GM15510 (cell line): ENCODE data around the gene PLPPR3.

ENCODE experiments used
- POLR2A ChIP-seq: IDR thresholded peaks from 3 replicates; pipeline ENCODE4 v1.6.1; 2011; ENCODE audit warnings: borderline replicate concordance; ENCODE audit not compliant: insufficient read length; ENCODE audit errors: extremely low read depth

The PLPPR3 gene

GRCh38 chr19:843836-844545 is 22.2 kb upstream of the PLPPR3 start:
- TF ChIP-seq POLR2A: no peak

- TF ChIP-seq POLR2A: no peak
Observed at GRCh38 chr19:843180-843835, 21.6 kb upstream of the PLPPR3 start.

GRCh38 chr19:840519-841206 is 18.9 kb upstream of the PLPPR3 start, which contains the start of gene PRTN3:
Gene PRTN3, plus strand, starts transcription at chr19:840999. Its CDS starts 10 bp downstream, at chr19:841009.
- TF ChIP-seq POLR2A: no peak

GRCh38 chr19:835210-835810 is 13.6 kb upstream of the PLPPR3 start:
- no peak for TF ChIP-seq POLR2A

- TF ChIP-seq POLR2A: no peak
Observed at GRCh38 chr19:834216-834615, 12.5 kb upstream of the PLPPR3 start.

- no peak for TF ChIP-seq POLR2A
Observed at GRCh38 chr19:831407-832369, 9.9 kb upstream of the PLPPR3 start.

- no peak for TF ChIP-seq POLR2A
Observed at GRCh38 chr19:829129-829758, 7.5 kb upstream of the PLPPR3 start.

GRCh38 chr19:827710-828321 is 6.1 kb upstream of the PLPPR3 start, which contains the start of gene AZU1:
Gene AZU1, plus strand, starts transcription at chr19:827837. Its CDS starts 10 bp downstream, at chr19:827847.
- TF ChIP-seq POLR2A: no peak

- no peak for TF ChIP-seq POLR2A
Observed at GRCh38 chr19:827314-827709, 5.6 kb upstream of the PLPPR3 start.

- TF ChIP-seq POLR2A: no peak
Observed at GRCh38 chr19:825897-826644, 4.3 kb upstream of the PLPPR3 start.

GRCh38 chr19:824885-825284 is 3.1 kb upstream of the PLPPR3 start:
- no peak for TF ChIP-seq POLR2A

- no peak for TF ChIP-seq POLR2A
Observed at GRCh38 chr19:823565-824121, 1.9 kb upstream of the PLPPR3 start.
